Measurements from ENCODE around the gene CLIP1. TPM values are rescaled to one million over a fixed set of nuclear protein-coding genes. Genes with fewer than 3 reads are reported as not detected.

The CLIP1 gene
- total RNA-seq, 2 donors from 2014 or later: 101 to 124 TPM

- ATAC-seq (no peak), DNase-seq (no peak)
- intact Hi-C loops (cut with DNase I): no loop called here
Measured at GRCh38 chr12:122238861-122239260, 183.6 kb downstream of the CLIP1 start.

- intact Hi-C loops (cut with DNase I): no loop called here
- DNase-seq: no peak
- ATAC-seq: no peak
Measured at GRCh38 chr12:122235741-122236140, 186.7 kb downstream of the CLIP1 start.

- no peak for ATAC-seq
- intact Hi-C loops (cut with DNase I): no loop called here
- DNase-seq: no peak
Measured at GRCh38 chr12:122232691-122233090, 189.8 kb downstream of the CLIP1 start.

DNA sequence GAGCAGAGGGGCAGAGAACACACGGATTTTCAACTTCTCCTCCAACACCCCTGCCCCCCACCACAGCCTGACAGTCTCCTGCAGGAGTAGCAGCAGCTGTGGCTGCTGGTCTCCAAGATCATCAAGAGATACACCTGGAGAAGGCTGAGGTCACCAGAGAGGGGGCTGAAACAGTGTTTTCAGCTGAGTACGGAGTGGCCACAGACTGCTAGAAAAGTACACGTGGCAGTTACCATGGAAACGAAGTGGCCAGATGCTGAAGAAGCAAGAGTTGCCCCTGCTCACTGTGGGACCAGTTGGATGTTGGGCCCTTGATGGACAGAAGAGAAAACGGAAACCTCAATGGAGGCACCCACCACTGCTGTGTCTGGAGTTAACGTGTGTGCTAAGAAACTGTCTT lies 191.7 kb downstream of the CLIP1 start:
- no peak for DNase-seq
- intact Hi-C loops (cut with DNase I): no loop called here
- no peak for ATAC-seq

DNA sequence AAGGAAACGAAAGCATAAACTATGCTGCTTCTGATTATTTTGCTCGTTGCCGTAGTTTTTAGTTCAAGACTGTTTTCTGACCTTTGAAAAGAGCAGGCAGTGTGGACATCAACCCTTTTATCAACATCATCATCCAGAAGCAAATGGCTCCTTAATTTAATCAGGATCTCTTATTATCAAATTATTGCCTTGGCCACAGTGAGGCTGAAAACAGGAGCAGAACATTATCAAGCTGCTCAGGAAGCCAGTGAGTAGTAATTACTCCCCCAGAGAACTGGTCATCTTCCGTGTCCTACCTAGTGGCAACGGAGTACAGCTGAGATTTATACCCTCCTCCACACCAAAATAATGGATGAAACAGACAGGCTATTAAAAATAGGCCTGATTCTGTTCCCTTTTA lies 194.4 kb downstream of the CLIP1 start:
- DNase-seq: no peak
- intact Hi-C loops (cut with DNase I): no loop called here
- no peak for ATAC-seq

- no peak for ATAC-seq
Measured at GRCh38 chr12:122227341-122227740, 195.1 kb downstream of the CLIP1 start.

GRCh38 chr12:122226366-122227125 lies 195.9 kb downstream of the CLIP1 start:
- intact Hi-C loops (cut with DNase I): no loop called here
- ATAC-seq (no peak), DNase-seq (no peak)

More at GRCh38 chr12:122227341-122227740, 195.1 kb downstream of the CLIP1 start:
- intact Hi-C loops (cut with DNase I): no loop called here
- no peak for DNase-seq

GRCh38 chr12:122225683-122226365 lies 196.6 kb downstream of the CLIP1 start, which contains the start of gene DIABLO:
DIABLO (minus strand) TSS chr12:122226052; CDS start chr12:122226014, 38 bp downstream.
- peak; percentile 98 for ATAC-seq
- intact Hi-C loops (cut with DNase I): no loop called here
- peak; percentile 100 for DNase-seq

Other genes starting within 250 kb of the CLIP1 start
- gene IL31, start 248.4 kb downstream of the CLIP1 start, total RNA-seq: not detected
- under 1 TPM; 0.68 to 0.71 TPM for gene LRRC43, start 239.5 kb downstream of the CLIP1 start, total RNA-seq
- gene B3GNT4, start 219.0 kb downstream of the CLIP1 start, total RNA-seq: not detected
- gene DIABLO, start 196.6 kb downstream of the CLIP1 start, total RNA-seq: 10 to 100 TPM; 24.5 to 31.6 TPM
- 10 to 100 TPM in 1 of 2 donors, 1 to 10 TPM in 1; 9.1 to 10.7 TPM for gene VPS33A, start 156.2 kb downstream of the CLIP1 start, total RNA-seq
- 10 to 100 TPM; 10.9 to 11.5 TPM for gene ZCCHC8, start 78.3 kb upstream of the CLIP1 start, total RNA-seq
- gene RSRC2, start 104.3 kb upstream of the CLIP1 start, total RNA-seq: 10 to 100 TPM; 35.8 to 43.8 TPM
- gene KNTC1, start 104.6 kb upstream of the CLIP1 start, total RNA-seq: 1 to 10 TPM; 4.1 to 5.7 TPM

Measured in left cardiac atrium (tissue), 4 donors.